ENCODE measurements around the gene STRBP.

The STRBP gene

GRCh38 chr9:123128591-123128990, 139.8 kb downstream of the STRBP start:
- no peaks in the 10 kb centered on the region for H3K36me3 ChIP-seq (ENCODE audit: control insufficient read depth, insufficient read depth, low read length)
- no peak overlapping the region for H3K27ac ChIP-seq
- H2AFZ ChIP-seq, result no peak overlapping the region
- no peak overlapping the region for H3K9ac ChIP-seq
- no peak overlapping the region for H3K4me2 ChIP-seq (ENCODE audit: low read length)
- no peak overlapping the region for H3K4me3 ChIP-seq (ENCODE audit: low read depth, low read length)
- TF ChIP-seq CTCF (IDR thresholded peaks at IDR 0.05), result no peak
- no peaks in the 10 kb centered on the region for H3K9me3 ChIP-seq (ENCODE audit: control insufficient read depth, low read length)
- H3K79me2 ChIP-seq, result no peaks in the 10 kb centered on the region
- H3K4me1 ChIP-seq, result no peaks in the 10 kb centered on the region
- H3K27me3 ChIP-seq (ENCODE audit: control insufficient read depth, insufficient read depth, low read length), result no peaks in the 10 kb centered on the region

- Histone ChIP-seq H3K27ac (no peak overlapping the region), H3K9me3 (ENCODE audit: control insufficient read depth, low read length) (no peaks in the 10 kb centered on the region), H2AFZ (no peak overlapping the region), H3K4me1 (no peaks in the 10 kb centered on the region), H3K4me3 (ENCODE audit: low read depth, low read length) (no peak overlapping the region), H3K9ac (no peak overlapping the region), H3K36me3 (ENCODE audit: control insufficient read depth, insufficient read depth, low read length) (no peaks in the 10 kb centered on the region), H3K27me3 (ENCODE audit: control insufficient read depth, insufficient read depth, low read length) (no peaks in the 10 kb centered on the region), H3K4me2 (ENCODE audit: low read length) (no peak overlapping the region), H3K79me2 (no peaks in the 10 kb centered on the region)
- TF ChIP-seq CTCF (IDR thresholded peaks at IDR 0.05), result no peak
These were observed 140.8 kb downstream of the STRBP start for GRCh38 chr9:123127512-123128075.

- no peaks in the 10 kb centered on the region for H3K27me3 ChIP-seq (ENCODE audit: control insufficient read depth, insufficient read depth, low read length)
- no peak for TF ChIP-seq CTCF (IDR thresholded peaks at IDR 0.05)
- H2AFZ ChIP-seq, result no peak overlapping the region
- H3K9ac ChIP-seq, result no peak overlapping the region
- H3K27ac ChIP-seq, result no peak overlapping the region
- no peaks in the 10 kb centered on the region for H3K9me3 ChIP-seq (ENCODE audit: control insufficient read depth, low read length)
- H3K4me1 ChIP-seq, result no peaks in the 10 kb centered on the region
- H3K4me2 ChIP-seq (ENCODE audit: low read length), result no peak overlapping the region
- H3K4me3 ChIP-seq (ENCODE audit: low read depth, low read length), result no peak overlapping the region
- no peaks in the 10 kb centered on the region for H3K36me3 ChIP-seq (ENCODE audit: control insufficient read depth, insufficient read depth, low read length)
- no peaks in the 10 kb centered on the region for H3K79me2 ChIP-seq
These were observed 146.9 kb downstream of the STRBP start for GRCh38 chr9:123121457-123121856.

GRCh38 chr9:123120953-123121352, 147.4 kb downstream of the STRBP start:
- H3K79me2 ChIP-seq, result no peaks in the 10 kb centered on the region
- no peak overlapping the region for H3K27ac ChIP-seq
- no peak overlapping the region for H3K9ac ChIP-seq
- H2AFZ ChIP-seq, result no peak overlapping the region
- no peak for TF ChIP-seq CTCF (IDR thresholded peaks at IDR 0.05)
- H3K27me3 ChIP-seq (ENCODE audit: control insufficient read depth, insufficient read depth, low read length), result no peaks in the 10 kb centered on the region
- H3K4me1 ChIP-seq, result no peaks in the 10 kb centered on the region
- H3K4me2 ChIP-seq (ENCODE audit: low read length), result no peak overlapping the region
- H3K9me3 ChIP-seq (ENCODE audit: control insufficient read depth, low read length), result no peaks in the 10 kb centered on the region
- no peaks in the 10 kb centered on the region for H3K36me3 ChIP-seq (ENCODE audit: control insufficient read depth, insufficient read depth, low read length)
- H3K4me3 ChIP-seq (ENCODE audit: low read depth, low read length), result no peak overlapping the region

- Histone ChIP-seq H3K27ac (no peak overlapping the region), H3K79me2 (no peaks in the 10 kb centered on the region), H3K4me1 (no peaks in the 10 kb centered on the region), H3K36me3 (ENCODE audit: control insufficient read depth, insufficient read depth, low read length) (no peaks in the 10 kb centered on the region), H3K9me3 (ENCODE audit: control insufficient read depth, low read length) (no peaks in the 10 kb centered on the region), H3K9ac (no peak overlapping the region), H3K27me3 (ENCODE audit: control insufficient read depth, insufficient read depth, low read length) (no peaks in the 10 kb centered on the region), H2AFZ (no peak overlapping the region), H3K4me2 (ENCODE audit: low read length) (no peak overlapping the region), H3K4me3 (ENCODE audit: low read depth, low read length) (no peak overlapping the region)
- TF ChIP-seq CTCF (IDR thresholded peaks at IDR 0.05), result no peak
These were observed 148.3 kb downstream of the STRBP start for GRCh38 chr9:123120131-123120530.

Measured in parathyroid adenoma (tissue), 2 donors.